SK-N-DZ (cell line): ENCODE measurements around the gene ASB15.

ENCODE experiments used
- DNase-seq: peaks from one replicate; pipeline ENCODE4 v3.0.0-alpha.2; 2015; ENCODE audit warnings: low spot score

The ASB15 gene

DNA sequence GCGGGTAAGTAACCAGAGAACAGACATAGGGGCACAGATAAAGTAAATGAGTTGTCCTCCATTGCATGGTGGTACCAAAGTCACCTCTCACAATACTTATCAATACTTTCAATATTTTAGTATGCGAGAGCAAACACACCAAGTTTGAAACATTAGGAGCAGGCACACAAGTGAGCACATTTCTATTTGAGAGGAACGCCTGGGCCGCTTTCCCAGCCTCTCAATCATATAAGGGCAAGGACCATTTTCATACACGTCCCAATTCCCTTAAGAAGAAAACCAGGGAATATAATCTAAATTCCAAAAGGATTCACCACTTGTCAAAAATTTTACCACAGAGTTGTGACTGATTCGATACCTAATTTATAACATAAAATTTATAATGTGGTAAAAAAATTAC, 61.6 kb downstream of the ASB15 start:
- no peak for DNase-seq

DNA sequence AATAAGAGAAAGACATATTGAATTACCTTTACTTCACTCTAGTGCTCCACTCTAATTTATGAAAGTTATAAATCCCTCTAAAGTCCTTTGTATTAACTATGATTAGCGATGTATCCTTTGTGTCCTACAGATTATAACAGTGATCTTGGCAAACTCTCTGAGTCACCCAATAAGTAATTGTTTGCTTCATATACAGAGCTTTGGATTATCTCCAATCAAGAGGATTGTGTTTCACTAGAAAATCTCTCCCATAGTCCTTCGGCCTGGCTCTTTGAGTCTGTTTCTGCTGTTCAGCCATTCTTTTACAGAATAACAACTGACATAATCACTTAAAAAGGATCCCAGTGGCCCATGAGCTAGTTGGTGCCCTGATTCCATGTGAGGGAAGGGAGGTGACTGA, 63.5 kb downstream of the ASB15 start:
- DNase-seq = no peak

DNA sequence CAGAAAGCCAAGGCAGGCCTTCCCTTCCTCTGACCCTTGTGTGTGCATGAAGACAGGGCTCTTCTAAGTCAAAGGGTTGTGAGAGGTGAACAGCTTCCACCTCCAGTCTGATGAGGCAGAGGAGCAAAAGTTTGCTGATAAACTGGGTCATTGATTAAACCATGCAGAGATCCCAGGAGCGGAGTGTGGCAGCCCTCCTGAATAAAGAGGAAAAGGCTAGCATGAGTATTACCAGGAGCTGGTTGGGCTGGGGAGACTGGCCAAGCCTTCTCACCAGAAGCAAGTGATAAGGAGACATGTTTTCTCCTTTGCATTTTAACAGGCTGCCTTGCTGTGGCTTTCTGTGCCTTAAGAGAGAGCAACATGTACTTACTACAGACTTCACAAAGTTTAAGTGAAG, 64.3 kb downstream of the ASB15 start:
- DNase-seq = no peak

DNA sequence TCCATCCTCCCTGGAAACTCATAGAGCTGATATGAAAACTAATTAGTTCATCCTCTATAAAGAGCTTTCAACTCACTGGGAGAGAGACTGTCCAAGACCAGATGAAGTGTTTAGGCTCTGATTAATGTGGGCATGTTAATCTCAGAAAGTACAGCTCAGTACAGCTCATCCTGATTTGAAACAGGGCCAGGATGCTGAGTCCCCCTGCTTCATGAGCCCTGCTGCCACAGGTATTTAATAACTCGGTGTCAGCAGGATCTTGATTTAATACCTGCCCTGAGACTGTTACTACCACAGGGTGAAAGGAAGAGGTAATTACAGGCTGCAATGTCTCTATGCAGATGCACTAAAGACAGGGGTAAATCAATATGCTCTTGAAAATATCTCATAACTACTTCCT, 64.9 kb downstream of the ASB15 start:
- peak; percentile 37 for DNase-seq

DNA sequence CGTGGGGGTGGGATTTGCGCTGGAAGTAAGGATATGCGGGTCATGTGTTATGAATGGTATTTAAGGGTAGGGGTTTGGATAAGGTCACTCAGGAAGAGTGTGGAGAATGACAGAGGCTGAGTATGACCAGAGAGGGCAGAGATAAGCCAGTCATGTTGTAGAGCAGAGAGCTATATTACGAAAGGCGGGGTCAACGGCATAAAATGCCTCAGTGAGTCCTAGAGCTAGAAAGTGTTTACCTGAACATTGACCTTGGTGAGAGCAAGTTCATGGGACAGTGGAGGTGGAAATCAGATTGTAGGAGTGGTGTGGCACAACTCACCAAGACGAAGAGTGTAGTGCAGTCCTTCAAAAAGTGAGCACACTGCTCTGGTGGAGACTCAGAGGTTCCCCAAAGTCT, 67.9 kb downstream of the ASB15 start:
- DNase-seq = no peak

DNA sequence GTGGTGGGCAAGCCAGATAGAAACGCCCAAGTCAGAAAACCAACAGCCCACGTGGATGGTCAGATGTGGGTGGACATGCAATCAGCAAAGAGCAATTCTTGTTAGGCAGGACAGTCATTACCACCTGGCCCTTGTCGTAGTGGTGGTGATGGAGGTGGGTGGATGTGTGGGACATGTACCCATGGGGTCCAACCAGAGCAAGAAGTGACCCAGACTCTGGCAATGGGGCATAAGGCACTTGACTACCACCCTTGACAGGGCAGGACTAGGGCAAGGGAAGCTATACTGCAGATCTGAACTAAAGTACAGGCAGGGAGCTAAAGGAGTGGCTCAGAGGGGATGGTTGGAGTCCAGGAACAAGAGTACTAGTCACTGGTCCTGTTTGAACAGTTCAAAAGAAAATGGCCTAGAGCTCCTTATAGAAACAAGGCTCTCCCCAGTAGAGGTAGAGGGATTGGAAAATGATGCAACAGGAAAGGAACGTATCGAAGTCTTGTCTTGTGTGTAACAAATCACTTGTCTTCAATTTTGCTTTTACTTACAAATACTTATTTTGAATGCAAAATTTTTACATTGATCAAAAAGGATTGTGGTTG, 71.6 kb downstream of the ASB15 start:
- DNase-seq = no peak

DNA sequence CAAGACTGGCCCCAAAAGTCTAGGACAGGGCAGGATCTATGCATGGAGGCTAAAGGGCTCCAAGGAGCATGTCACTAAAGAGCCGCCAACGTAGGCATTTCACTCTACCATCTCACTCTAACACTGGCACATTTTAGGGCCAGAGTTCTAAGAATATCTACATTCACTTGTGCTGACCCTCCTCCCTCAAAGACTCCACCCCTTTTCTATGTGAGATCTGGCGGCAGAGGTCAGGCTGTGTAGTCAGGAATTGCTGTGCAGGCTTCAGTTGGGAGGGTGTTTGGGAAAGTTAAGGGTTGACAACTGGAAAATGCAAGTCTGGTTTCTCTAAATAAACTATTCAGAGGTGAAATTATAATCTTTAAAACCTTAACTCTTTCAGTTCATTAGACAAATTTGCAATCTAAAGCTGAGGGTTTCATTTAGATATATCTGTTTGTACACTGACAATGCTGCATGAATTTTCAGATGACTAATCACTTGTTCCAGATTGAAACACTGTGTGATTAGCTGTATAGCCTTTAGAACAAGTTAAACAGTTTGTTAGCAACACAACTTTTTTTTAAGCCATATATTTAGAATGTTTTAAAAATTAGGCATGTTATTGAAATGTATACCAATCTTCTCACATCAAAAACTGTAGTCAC, 72.3 kb downstream of the ASB15 start:
- DNase-seq = no peak

DNA sequence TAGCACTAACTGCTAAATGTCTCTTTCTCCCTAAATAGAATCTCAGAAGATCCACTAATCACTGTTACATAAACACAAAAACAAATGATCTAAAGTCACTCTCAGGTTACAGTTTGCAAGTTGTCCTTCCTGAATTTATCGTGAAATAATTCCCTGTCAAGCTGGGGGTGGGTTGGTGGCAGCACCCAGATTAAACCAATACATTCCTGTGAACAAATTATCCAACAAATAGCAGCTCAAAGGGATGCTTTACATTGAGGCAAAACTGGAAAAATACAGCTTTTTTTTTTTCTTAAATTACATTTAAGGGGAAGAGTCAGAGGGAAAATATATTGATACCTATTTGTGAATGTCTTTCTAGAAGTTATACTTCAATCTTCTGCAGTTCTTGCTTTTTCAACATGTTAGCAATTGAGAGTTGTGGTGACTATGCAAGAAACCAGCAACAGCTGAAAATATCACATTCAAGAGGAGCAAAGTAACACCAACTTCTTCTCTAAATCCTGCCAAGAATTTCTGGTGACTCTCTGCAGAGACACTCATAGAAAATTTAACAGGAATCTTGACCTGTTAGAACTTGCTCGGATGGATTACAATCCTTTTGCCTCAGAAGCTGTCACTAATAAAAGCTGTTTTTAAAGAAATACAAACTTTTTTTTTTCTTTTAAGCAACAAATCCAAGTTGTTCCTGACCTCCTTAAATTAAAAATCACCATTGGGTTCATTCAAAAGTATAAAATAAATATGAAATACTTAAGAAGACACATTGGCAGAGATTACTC, 73.0 kb downstream of the ASB15 start:
- DNase-seq = no peak

DNA sequence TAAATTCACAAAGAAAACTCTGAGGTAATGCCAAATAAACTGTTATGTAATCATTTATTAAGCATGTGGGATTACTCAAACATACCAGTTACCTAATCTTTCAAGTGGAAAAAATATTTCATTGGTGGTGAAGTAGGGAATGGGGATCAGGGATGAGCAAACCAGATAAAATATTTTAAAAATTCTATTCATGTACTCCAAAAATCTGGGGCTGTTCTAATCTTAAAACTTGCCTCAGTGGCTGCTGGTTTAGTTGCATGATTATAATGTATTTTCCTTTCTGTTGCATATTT, 73.5 kb downstream of the ASB15 start:
- DNase-seq = no peak

DNA sequence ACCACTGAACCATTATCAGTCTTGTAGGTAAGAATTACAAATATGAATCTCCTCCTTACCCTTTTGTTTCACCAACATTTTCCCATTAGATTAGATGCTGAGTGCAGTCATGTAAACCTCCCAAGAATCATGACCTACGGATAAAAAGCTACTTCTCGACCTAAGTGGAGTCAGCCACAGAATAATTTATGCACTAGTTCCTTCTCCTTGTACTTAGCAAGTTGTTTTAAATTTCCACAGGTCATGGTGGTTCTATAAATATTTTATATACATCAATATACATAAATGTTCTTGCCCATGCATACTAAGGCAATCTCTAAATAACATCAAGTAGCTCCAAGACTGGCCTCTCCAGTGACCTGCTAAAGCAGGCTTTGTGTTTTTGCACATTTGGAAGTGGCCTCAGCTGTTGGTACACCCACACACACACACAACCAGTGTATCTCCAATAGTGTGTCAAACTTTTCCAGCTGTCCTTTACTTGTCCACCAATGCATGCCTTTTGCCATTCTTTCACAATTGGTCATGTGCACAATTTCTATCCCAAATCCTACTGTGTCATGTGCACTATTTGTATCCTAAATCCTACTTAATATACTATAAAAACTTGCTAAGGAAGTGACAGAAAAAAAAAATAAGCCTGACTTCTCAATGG, 75.6 kb downstream of the ASB15 start:
- DNase-seq = no peak

DNA sequence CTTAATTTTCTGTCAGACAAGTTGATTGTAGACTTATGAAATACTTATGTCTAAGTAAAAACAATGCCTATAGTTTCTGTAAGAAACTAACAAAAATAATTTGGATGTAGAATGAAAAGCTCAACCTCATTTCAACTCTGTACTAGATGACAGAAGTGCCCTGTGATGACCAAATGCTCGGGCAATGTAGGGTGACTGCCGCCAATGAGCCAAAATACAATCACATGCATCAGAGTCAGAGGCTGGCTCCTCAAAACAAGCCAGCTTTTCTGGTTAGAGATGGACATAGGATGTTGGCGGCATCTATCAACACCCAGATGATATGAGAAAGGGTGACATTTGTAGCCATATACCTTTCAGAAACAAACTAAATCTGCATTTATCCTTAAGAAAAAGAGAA, 78.0 kb downstream of the ASB15 start:
- DNase-seq = no peak

DNA sequence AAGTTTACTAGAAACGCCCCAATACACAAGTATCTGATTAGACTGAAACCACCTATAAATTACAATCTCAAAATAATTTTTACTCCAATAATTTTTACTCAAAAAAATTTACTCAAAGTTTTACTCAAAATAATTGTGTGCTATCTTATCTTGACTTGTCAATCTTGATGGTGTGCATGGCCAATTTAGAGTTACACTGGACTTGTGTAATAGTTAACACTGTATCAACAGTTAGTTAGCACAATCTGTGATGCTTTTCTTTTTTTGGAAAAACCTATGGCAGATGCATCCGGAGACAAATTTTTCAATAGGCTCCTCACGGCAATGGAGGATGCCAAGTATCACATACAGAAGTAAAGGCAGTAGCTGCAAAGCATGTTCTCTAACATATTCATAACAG, 79.0 kb downstream of the ASB15 start:
- DNase-seq = peak; percentile 54

DNA sequence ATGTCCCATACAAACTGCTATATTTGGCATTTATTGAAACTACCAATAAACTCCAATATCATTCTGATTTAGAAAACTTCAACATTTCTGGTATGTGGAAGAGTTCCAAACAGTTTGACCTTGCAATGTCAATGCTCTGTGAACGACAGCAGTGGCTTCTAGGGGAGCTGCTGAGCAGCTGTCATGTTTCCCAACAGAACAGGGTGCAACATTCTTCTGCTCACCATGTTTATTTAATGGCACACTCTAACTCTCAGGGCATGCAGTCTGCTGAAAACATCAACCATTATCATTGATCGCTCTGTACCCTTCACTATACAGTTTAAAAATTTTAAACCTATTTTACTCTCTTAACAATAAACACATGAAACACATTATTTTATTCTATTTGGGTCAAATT, 79.9 kb downstream of the ASB15 start:
- no peak for DNase-seq

DNA sequence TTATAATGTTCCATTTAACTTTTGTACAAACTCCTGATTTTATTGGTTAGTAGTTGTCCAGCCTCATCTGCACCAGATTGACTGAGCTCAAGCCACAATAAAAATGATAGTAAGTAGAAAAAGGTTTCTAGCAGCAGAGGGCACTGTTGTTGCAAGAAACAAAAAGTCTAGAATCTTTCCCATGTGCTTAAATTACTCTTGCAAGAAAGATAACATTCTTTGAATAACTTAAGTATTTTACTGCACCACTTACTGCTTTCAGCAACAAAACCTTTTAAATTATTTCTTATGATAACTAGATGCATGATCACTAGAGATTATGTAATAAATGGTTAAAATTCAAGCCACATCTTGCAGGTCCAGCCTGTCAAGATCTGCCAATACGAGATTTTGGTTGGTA, 81.1 kb downstream of the ASB15 start:
- DNase-seq = peak; percentile 51

DNA sequence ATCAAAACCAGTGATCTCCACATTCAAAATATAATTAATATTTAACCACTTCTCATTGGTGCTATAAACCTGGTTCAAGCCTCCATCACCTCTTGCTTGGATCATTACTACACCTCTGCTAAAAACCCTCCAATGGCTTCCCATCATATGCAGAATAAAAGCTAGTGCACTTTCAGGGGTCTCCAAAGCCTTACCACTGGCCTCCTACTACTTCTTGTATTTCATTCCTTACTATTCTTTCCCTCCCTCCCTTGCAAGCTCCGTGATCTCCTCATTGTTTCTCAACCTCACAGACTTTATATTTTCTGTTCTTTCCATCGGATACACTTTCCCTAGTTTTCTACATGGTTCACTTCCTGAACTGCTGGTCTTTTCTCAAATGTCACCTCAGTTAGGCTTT, 85.5 kb downstream of the ASB15 start:
- DNase-seq = no peak

DNA sequence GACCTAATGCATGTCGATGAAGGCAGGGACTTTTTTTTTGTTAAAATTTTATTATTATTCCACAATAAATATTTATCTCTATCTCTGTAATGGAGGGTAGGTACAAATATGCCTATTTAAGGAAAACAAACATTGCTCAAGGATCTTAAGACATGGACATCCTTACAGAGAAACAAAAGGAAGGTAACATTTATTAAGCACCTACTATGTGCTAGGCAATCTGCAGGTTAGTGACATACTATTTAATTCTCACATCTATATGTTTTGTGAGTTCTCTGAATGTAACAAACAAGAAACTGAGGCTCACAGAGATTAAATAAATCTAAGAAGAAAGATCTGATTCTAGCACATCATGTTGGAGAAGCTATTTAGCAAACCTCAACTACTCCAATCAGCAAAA, 86.1 kb downstream of the ASB15 start:
- DNase-seq = no peak
